SK-N-MC (cell line): ENCODE results near the gene LONP1.
"Not testable (repeated sequence)": the region's sequence is repeated elsewhere in the genome, so short reads cannot be mapped to it uniquely, and the experiment has no call there.

Experiments used
- DNase-seq: peaks from one replicate; pipeline ENCODE4 v3.0.0-alpha.2; 2011; ENCODE audit warnings: low read depth, low spot score
- H3K27ac ChIP-seq: fragments of 200-600 bp; sonication (generic); 2 replicates; pipeline ENCODE4 v1.5.1; 2016; ENCODE audit warnings: mixed run types
- H3K36me3 ChIP-seq: fragments of 200-600 bp; sonication (generic); 2 replicates; pipeline ENCODE4 v1.6.1; 2017; ENCODE audit warnings: antibody characterized with exemption, low read length, mixed read lengths; ENCODE audit not compliant: insufficient read depth
- H3K4me3 ChIP-seq: fragments of 200-600 bp; sonication (generic); 2 replicates; pipeline ENCODE4 v1.5.1; 2016
- H3K9ac ChIP-seq: fragments of 200-600 bp; sonication (generic); 2 replicates; pipeline ENCODE4 v1.8.0; 2017; ENCODE audit warnings: mixed run types, mixed read lengths; ENCODE audit not compliant: insufficient read length
- H3K9me3 ChIP-seq: fragments of 200-600 bp; sonication (generic); 2 replicates; pipeline ENCODE4 v1.6.1; 2017; ENCODE audit warnings: low read depth, mild to moderate bottlenecking, antibody characterized with exemption, low read length, moderate library complexity, mixed read lengths
- EZH2 ChIP-seq: fragments of 200-600 bp; sonication (generic); IDR thresholded peaks from one replicate; pipeline ENCODE4 v1.6.1; 2017; ENCODE audit warnings: antibody characterized with exemption
- FOXP2 ChIP-seq: optimal IDR thresholded peaks from 2 replicates; pipeline ENCODE3; 2011; ENCODE audit warnings: mild to moderate bottlenecking, moderate library complexity; ENCODE audit not compliant: insufficient read depth; ENCODE audit errors: extremely low read length, control extremely low read depth
- POLR2AphosphoS5 ChIP-seq: IDR thresholded peaks from 2 replicates; pipeline ENCODE4 v1.6.1; 2012; ENCODE audit warnings: mild to moderate bottlenecking, low read depth, low read length, borderline replicate concordance

LONP1 gene, protein sequence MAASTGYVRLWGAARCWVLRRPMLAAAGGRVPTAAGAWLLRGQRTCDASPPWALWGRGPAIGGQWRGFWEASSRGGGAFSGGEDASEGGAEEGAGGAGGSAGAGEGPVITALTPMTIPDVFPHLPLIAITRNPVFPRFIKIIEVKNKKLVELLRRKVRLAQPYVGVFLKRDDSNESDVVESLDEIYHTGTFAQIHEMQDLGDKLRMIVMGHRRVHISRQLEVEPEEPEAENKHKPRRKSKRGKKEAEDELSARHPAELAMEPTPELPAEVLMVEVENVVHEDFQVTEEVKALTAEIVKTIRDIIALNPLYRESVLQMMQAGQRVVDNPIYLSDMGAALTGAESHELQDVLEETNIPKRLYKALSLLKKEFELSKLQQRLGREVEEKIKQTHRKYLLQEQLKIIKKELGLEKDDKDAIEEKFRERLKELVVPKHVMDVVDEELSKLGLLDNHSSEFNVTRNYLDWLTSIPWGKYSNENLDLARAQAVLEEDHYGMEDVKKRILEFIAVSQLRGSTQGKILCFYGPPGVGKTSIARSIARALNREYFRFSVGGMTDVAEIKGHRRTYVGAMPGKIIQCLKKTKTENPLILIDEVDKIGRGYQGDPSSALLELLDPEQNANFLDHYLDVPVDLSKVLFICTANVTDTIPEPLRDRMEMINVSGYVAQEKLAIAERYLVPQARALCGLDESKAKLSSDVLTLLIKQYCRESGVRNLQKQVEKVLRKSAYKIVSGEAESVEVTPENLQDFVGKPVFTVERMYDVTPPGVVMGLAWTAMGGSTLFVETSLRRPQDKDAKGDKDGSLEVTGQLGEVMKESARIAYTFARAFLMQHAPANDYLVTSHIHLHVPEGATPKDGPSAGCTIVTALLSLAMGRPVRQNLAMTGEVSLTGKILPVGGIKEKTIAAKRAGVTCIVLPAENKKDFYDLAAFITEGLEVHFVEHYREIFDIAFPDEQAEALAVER

DNA sequence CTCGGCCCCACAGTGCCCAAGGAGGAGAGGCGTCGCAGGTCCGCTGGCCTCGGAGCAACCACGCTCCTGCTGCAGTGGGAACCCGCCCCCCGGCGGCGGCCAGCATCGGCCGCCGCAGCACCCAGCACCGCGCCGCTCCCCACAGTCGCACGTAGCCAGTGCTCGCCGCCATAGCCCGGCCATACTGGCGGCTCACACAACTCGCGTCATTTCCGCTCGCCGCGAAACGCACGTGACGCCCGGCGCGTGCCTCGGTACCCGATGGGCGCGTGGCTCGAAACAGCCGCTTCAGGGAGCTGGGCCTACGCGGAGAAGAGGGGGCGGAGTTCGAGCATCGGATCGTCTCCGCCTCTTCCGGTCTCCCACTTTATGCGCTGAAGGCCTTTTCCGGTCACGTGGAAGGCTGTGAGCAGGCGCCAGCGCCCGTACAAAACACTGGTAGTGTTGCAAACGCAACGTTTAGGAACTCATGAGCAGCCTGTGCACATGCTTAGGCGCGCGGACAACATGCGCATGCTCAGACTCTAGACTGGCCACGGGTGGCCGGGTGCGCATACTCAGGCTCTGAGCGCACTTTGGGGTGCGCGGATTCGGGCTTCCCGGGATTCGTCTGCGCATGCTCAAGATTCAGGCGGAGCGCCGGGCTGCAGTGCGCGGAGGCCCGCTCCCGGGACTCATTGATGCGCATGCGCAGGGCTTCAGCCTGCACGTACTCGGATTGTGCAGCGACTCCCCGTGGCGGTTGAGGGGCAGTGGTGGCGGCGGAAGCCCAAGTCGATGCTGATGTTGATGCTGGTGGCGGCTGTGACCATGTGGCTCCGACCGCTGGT, at the start of gene LONP1, which contains the start of gene CATSPERD:
Gene LONP1 (minus strand): TSS at position 186 of the 830 bp plus-strand sequence. CDS start 14 bp downstream, at position 172.
Gene CATSPERD (plus strand): TSS at position 677 of the 830 bp plus-strand sequence. CDS start 101 bp downstream, at position 778.
- peak within 1 kb of the TSS; percentile 96 for H3K4me3 ChIP-seq
- peak; percentile 87 for TF ChIP-seq POLR2AphosphoS5
- no peak for TF ChIP-seq EZH2
- peak; percentile 80 for TF ChIP-seq FOXP2
- H3K9me3 ChIP-seq = no peaks in the 10 kb centered on the region
- peak within 1 kb of the TSS; percentile 98 for H3K27ac ChIP-seq
- peak; percentile 94 for DNase-seq
- H3K9ac ChIP-seq = peak within 1 kb of the TSS; percentile 100
- H3K36me3 ChIP-seq = peaks cover 22% of the 10 kb centered on the region

DNA sequence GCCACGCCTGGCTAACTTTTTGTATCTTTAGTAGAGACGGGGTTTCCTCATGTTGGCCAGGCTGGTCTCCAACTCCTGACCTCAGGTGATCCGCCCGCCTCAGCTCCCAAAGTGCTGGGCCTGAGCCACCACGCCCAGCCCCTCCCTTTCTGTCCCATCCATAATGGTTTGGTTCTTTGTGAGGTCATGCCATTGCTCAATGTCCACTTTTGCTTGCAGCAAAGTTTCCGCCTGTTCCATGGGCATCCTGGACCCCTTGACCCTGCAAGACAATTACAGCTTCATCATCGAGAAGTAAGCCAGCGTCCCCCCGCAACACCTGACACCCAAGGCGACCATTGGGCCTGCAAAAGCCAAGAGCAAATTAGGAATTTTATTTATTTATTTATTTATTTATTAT, 48.0 kb upstream of the LONP1 start:
- TF ChIP-seq EZH2 (no peak), FOXP2 (no peak), POLR2AphosphoS5 (no peak)
- no peak overlapping the region for H3K4me3 ChIP-seq

DNA sequence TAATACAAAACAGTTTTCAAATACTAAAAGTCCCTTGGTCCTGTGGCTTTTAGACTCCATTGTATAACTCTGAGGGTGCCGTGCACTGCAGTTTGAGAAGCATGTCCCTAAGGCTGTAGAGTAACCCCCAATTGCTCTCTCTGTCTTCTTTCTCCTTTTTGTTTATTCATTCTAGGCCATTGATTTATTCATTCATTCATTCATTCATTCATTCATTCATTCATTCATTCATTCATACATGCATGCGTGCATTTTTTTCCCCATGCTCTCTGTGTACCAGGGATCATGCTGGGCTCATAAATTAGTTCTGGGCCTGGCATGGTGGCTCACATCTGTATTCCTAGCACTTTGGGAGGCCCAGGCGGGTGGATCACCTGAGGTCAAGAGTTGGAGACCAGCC, 45.3 kb upstream of the LONP1 start:
- Histone ChIP-seq H3K36me3 (no peaks in the 10 kb centered on the region), H3K9me3 (no peaks in the 10 kb centered on the region), H3K27ac (no peak overlapping the region), H3K4me3 (no peak overlapping the region), H3K9ac (no peak overlapping the region)
- no peak for TF ChIP-seq FOXP2
- TF ChIP-seq EZH2 = no peak
- no peak for TF ChIP-seq POLR2AphosphoS5
- no peak for DNase-seq

More for the DNA sequence above, 48.0 kb upstream of the LONP1 start:
- Histone ChIP-seq H3K9me3 (no peaks in the 10 kb centered on the region), H3K9ac (no peak overlapping the region), H3K27ac (no peak overlapping the region), H3K36me3 (no peaks in the 10 kb centered on the region)
- no peak for DNase-seq

- Histone ChIP-seq H3K9me3 (no peaks in the 10 kb centered on the region), H3K4me3 (no peak overlapping the region), H3K36me3 (no peaks in the 10 kb centered on the region), H3K27ac (no peak overlapping the region), H3K9ac (no peak overlapping the region)
- TF ChIP-seq FOXP2 (no peak), EZH2 (no peak), POLR2AphosphoS5 (no peak)
- DNase-seq = no peak
Measured at GRCh38 chr19:5762608-5763217, 42.8 kb upstream of the LONP1 start.

- no peak for TF ChIP-seq EZH2
- TF ChIP-seq FOXP2 = no peak
- TF ChIP-seq POLR2AphosphoS5 = no peak
- Histone ChIP-seq H3K36me3 (no peaks in the 10 kb centered on the region), H3K9me3 (no peaks in the 10 kb centered on the region), H3K4me3 (no peak overlapping the region), H3K27ac (no peak overlapping the region), H3K9ac (no peak overlapping the region)
- DNase-seq = no peak
Measured at GRCh38 chr19:5753743-5754142, 33.8 kb upstream of the LONP1 start.

DNA sequence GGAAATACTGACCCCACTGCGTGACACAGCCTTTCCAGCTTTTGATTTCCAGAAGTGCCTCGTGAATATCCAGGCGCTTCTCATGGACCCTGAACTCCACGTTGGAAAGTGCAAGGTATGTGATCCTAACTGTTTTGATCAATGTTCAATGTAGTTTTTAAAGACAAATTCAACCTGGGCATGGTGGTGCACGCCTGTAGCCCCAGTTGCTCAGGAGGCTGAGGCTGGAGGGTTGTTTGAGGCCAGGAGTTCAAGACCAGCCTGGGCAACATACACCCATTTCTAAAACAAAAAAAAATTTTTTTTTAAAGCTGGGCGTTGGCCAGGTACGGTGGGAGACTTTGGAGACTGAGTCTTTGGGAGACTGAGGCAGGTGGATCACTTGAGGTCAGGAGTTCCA, 31.8 kb upstream of the LONP1 start:
- TF ChIP-seq POLR2AphosphoS5 = no peak
- TF ChIP-seq EZH2 = no peak
- TF ChIP-seq FOXP2 = no peak
- Histone ChIP-seq H3K36me3 (no peaks in the 10 kb centered on the region), H3K9me3 (no peaks in the 10 kb centered on the region), H3K9ac (no peak overlapping the region), H3K4me3 (no peak overlapping the region), H3K27ac (no peak overlapping the region)
- no peak for DNase-seq

DNA sequence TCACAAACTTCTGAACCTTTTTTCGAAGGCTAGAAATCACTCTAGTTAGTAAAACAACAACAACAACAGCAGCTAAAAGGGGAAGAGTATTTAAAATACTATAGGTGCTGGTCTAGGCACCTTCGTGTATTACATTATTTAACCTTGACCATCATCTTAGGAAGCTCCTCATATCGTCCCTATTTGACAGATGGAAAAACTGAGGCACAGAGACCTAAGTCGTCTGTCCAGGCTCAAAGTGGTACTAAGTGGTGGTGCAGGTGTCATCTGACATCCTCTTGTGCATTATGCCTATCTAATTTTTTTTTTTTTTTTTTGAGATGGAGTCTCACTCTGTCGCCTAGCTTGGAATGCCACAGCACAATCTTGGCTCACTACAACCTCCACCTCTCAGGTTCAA, 29.6 kb upstream of the LONP1 start:
- DNase-seq = no peak
- Histone ChIP-seq H3K9ac (no peak overlapping the region), H3K9me3 (no peaks in the 10 kb centered on the region), H3K36me3 (no peaks in the 10 kb centered on the region), H3K27ac (no peak overlapping the region), H3K4me3 (no peak overlapping the region)
- no peak for TF ChIP-seq POLR2AphosphoS5
- no peak for TF ChIP-seq FOXP2
- no peak for TF ChIP-seq EZH2

DNA sequence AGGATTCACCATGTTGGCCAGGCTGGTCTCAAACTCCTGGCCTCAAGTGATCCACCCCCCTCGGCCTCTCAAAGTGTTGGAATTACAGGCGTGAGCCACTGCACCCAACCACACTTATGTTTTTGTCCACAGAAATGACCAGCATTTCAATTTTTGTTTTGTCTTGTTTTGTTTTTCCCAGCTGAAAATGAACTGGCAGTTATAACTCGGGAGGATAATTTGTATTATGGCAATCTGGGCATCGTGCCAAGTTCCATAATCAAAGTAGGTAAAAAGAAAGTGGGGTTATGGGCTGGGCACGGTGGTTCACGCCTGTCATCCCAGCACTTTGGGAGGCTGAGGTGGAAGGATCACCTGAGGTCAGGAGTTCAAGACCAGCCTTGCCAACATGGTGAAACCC, 29.0 kb upstream of the LONP1 start:
- DNase-seq, H3K9me3 ChIP-seq, H3K36me3 ChIP-seq, H3K9ac ChIP-seq, H3K4me3 ChIP-seq, H3K27ac ChIP-seq: not testable (repeated sequence)

- H3K4me3 ChIP-seq, H3K9me3 ChIP-seq, DNase-seq, H3K27ac ChIP-seq, H3K9ac ChIP-seq, H3K36me3 ChIP-seq: not testable (repeated sequence)
Measured at GRCh38 chr19:5744999-5745398, 25.1 kb upstream of the LONP1 start.
